Activated B cell treated with CpG ODN at 0.5 μM for 24 hours (primary cell): ENCODE results near the gene BRIP1. TPM values are rescaled to one million over a fixed set of nuclear protein-coding genes. Genes with fewer than 3 reads are reported as not detected.

Source experiments
- ATAC-seq: fragments of 200-7000 bp; cut with Tn5 transposase; one replicate; pipeline ENCODE4 v1.10.0; 2021; ENCODE audit warnings: low read depth, mild to moderate bottlenecking, moderate library complexity
- CTCF ChIA-PET: fragments of 350-600 bp; sonication (Branson Sonifier 250); formaldehyde crosslinking; loops from one replicate; lab custom pipeline; 2021; ENCODE audit warnings: antibody characterized with exemption; lab: Charles Lee
- POLR2A ChIA-PET: fragments of 350-600 bp; sonication (Branson Sonifier 250); formaldehyde crosslinking; loops from one replicate; lab custom pipeline; 2021; ENCODE audit warnings: antibody characterized with exemption; lab: Charles Lee
- DNase-seq: peaks from one replicate; pipeline ENCODE4 v3.0.0; 2022
- H3K27ac Mint-ChIP-seq: one replicate; pipeline ENCODE4 v1.8.0; 2020; ENCODE audit warnings: mixed read lengths
- H3K27me3 Mint-ChIP-seq: one replicate; pipeline ENCODE4 v1.8.0; 2021; ENCODE audit warnings: mixed read lengths
- H3K36me3 Mint-ChIP-seq: one replicate; pipeline ENCODE4 v1.8.0; 2021; ENCODE audit warnings: low read depth, mixed read lengths
- H3K4me1 Mint-ChIP-seq: one replicate; pipeline ENCODE4 v1.8.0; 2021; ENCODE audit warnings: mixed read lengths
- H3K4me3 Mint-ChIP-seq: one replicate; pipeline ENCODE4 v1.8.0; 2020; ENCODE audit warnings: mild to moderate bottlenecking, mixed read lengths
- H3K9me3 Mint-ChIP-seq: one replicate; pipeline ENCODE4 v1.8.0; 2020; ENCODE audit warnings: mixed read lengths
- intact Hi-C: fragments of 100-400 bp; cut with micrococcal nuclease; formaldehyde crosslinking; loops from one replicate; pipeline ENCODE4 v1.15.1; 2024
- total RNA-seq: library from RNA; stranded (reverse); gene quantifications from 2 replicates; pipeline ENCODE4 v1.2.3, GENCODE V29; 2022
- TF ChIP-seq, protein P1 (sequence below): fragments of 200-600 bp; IDR thresholded peaks from one replicate; pipeline ENCODE4 v1.8.0; 2022; ENCODE audit warnings: antibody characterized with exemption, mild to moderate bottlenecking

Gene BRIP1
- total RNA-seq, 1 donor from 2014 or later: 2.5 TPM

DNA sequence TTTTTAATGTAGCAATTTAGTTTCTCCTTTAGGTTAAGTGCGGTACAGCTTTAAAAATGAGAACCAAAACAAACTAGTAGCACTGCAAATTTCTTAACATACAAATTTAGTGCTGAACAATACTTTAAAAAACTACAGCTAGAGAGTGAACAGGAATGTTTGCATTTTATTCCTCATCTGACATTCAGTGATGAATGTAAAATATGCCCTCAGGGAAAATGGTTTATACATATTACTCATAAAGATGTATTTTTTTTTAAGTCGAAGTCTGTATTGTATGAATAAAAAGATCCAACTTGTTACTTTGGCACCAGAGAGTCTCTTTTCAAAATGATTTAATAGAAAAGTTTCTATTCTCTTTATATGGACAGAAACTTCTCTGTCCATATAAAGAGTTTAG lies 96.8 kb downstream of the BRIP1 start:
- ChIA-PET CTCF (no interaction called here), POLR2A (no interaction called here)
- intact Hi-C loops: no loop called here
- Mint-ChIP-seq H3K27ac (no peak overlapping the region), H3K9me3 (peaks cover 18% of the 10 kb centered on the region), H3K36me3 (peaks cover 5% of the 10 kb centered on the region), H3K27me3 (no peaks in the 10 kb centered on the region), H3K4me1 (no peaks in the 10 kb centered on the region), H3K4me3 (no peak overlapping the region)
- TF ChIP-seq, protein P1, sequence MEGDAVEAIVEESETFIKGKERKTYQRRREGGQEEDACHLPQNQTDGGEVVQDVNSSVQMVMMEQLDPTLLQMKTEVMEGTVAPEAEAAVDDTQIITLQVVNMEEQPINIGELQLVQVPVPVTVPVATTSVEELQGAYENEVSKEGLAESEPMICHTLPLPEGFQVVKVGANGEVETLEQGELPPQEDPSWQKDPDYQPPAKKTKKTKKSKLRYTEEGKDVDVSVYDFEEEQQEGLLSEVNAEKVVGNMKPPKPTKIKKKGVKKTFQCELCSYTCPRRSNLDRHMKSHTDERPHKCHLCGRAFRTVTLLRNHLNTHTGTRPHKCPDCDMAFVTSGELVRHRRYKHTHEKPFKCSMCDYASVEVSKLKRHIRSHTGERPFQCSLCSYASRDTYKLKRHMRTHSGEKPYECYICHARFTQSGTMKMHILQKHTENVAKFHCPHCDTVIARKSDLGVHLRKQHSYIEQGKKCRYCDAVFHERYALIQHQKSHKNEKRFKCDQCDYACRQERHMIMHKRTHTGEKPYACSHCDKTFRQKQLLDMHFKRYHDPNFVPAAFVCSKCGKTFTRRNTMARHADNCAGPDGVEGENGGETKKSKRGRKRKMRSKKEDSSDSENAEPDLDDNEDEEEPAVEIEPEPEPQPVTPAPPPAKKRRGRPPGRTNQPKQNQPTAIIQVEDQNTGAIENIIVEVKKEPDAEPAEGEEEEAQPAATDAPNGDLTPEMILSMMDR: no peak
- ATAC-seq (no peak), DNase-seq (no peak)

DNA sequence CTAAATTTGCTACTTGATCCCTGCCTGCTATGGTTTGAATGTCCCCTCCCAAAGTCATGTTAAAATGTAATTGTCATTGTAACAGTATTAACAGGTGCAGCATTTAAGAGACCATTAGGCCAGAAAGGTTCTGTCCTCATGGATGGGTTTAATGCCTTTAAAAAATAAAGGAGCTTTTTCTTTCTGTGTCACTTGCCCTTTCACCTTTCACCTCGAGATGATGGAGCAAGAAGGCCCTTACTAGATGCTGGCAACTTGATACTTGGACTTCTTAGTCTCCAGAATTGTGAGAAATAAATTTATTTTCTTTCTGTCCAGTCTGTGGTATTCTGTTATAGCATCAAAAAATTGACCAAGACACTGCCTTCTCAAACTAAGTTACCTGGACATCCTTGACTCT lies 98.5 kb downstream of the BRIP1 start:
- ChIA-PET POLR2A (no interaction called here), CTCF (no interaction called here)
- Mint-ChIP-seq H3K9me3 (peaks cover 9% of the 10 kb centered on the region), H3K4me3 (no peak overlapping the region), H3K36me3 (peaks cover 9% of the 10 kb centered on the region), H3K27me3 (no peaks in the 10 kb centered on the region), H3K4me1 (no peaks in the 10 kb centered on the region), H3K27ac (no peak overlapping the region)
- intact Hi-C loops: no loop called here
- no peak for DNase-seq
- TF ChIP-seq, protein P1: no peak
- no peak for ATAC-seq

DNA sequence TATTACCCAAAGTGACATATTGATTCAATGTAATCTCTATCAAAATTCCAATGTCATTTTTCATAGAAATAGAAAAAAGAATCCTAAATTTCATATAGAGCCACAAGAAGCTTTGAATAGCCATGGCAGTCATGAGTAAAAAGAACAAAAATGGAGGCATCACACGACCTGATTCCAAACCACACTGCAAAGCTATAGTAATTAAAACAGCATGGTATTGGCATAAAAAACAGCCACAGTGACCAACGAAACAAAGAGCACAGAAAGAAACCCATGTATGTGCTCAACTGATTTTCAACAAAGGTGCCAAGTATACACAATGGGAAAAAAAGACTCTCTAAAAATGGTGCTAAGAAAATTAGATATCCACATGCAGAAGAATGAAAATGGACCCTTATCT lies 101.5 kb downstream of the BRIP1 start:
- Mint-ChIP-seq H3K27ac (no peak overlapping the region), H3K27me3 (no peaks in the 10 kb centered on the region), H3K4me1 (peaks cover 4% of the 10 kb centered on the region), H3K4me3 (no peak overlapping the region), H3K36me3 (peaks cover 11% of the 10 kb centered on the region), H3K9me3 (peaks cover 8% of the 10 kb centered on the region)
- intact Hi-C loops: no loop called here
- TF ChIP-seq, protein P1: no peak
- ChIA-PET CTCF (interaction anchor here (0.7 kb wide), 1 partner anchor 161 kb away, joined by 3 read pairs; no protein-coding TSS in a partner anchor), POLR2A (no interaction called here)
- ATAC-seq (no peak), DNase-seq (no peak)

- peaks cover 4% of the 10 kb centered on the region for H3K4me1 Mint-ChIP-seq
- TF ChIP-seq, protein P1: no peak
- H3K27me3 Mint-ChIP-seq: no peaks in the 10 kb centered on the region
- H3K9me3 Mint-ChIP-seq: peaks cover 8% of the 10 kb centered on the region
- CTCF ChIA-PET: no interaction called here
- H3K27ac Mint-ChIP-seq: no peak overlapping the region
- H3K36me3 Mint-ChIP-seq: peaks cover 11% of the 10 kb centered on the region
- H3K4me3 Mint-ChIP-seq: no peak overlapping the region
- ATAC-seq (no peak), DNase-seq (no peak)
- POLR2A ChIA-PET: no interaction called here
- intact Hi-C loops: no loop called here
These were observed 104.0 kb downstream of the BRIP1 start for GRCh38 chr17:61759362-61759761.

- no peak for ATAC-seq
- CTCF ChIA-PET: no interaction called here
These were observed 104.9 kb downstream of the BRIP1 start for GRCh38 chr17:61758430-61758829.

More at GRCh38 chr17:61758430-61758829, 104.9 kb downstream of the BRIP1 start:
- POLR2A ChIA-PET: no interaction called here
- H3K4me3 Mint-ChIP-seq: no peak overlapping the region
- TF ChIP-seq, protein P1: no peak
- intact Hi-C loops: no loop called here
- no peak for DNase-seq
- H3K4me1 Mint-ChIP-seq: peaks cover 4% of the 10 kb centered on the region
- H3K27me3 Mint-ChIP-seq: no peaks in the 10 kb centered on the region
- H3K27ac Mint-ChIP-seq: no peak overlapping the region
- peaks cover 8% of the 10 kb centered on the region for H3K9me3 Mint-ChIP-seq
- H3K36me3 Mint-ChIP-seq: peaks cover 11% of the 10 kb centered on the region
